ENCODE measurements around the gene C14orf93. TPM values are rescaled to one million over a fixed set of nuclear protein-coding genes. Genes with fewer than 3 reads are reported as not detected.

C14orf93 gene
- total and polyA plus RNA-seq, 7 experiments from 2014 or later, result 5.7 to 20.5 (median 11.5) TPM

DNA sequence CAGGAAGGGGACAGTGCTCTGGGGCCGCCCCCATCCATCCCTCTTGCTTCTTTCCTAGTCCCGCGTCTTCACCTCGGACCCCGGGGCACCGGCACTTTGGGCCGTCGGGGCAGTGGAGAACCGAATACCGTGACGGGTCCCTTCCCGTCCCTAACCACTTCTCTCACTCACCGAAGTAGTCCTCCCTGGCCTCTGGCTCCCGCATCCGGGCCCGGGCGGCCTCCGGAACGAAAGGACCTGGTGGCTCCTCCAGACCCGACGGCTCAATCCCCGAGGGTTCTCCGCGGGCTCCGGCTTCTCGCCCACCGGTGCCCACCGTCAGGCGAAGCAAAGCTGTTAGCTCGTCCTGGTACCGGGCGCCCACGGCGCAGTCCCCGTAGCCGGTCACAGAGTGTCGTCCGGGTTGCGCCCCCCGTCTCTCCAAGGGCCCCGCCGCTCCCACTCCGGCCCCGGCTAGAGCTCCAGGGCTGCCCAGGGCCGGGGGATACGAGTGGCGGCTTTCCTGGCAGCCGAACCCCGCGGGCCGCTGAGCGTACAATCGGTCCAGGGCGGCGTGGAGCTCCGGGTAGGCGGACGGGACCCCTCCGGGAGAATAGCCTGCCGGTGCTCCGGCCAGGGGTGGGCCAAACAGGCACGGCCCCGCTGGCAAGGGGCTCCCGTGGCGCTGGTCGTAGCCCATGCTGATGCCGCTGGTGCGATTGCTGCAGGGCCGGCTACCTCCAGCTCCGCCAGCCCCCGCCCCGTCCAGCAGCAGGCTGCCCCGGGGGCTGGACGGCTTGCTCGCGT is 28.7 kb downstream of the C14orf93 start:
- Mint-ChIP-seq H3K36me3 (peaks cover 0 to 3% (median 0%) of the 10 kb centered on the region in 5 donors), H3K27ac (peak overlapping the region in 1 of 9 donors; percentile 39), H3K27me3 (peaks cover 0 to 29% (median 0%) of the 10 kb centered on the region in 5 donors), H3K4me3 (peak overlapping the region in 8 of 10 donors; percentile 52 to 80 (median 74)), H3K4me1 (peaks cover 0 to 12% (median 9%) of the 10 kb centered on the region in 7 donors), H3K9me3 (no peaks in the 10 kb centered on the region)
- DNase-seq (peak in 7 of 9 donors; percentile 21 to 36 (median 26)), ATAC-seq (peak; percentile 12)
- intact Hi-C loops (cut with micrococcal nuclease), result loop anchor here in 1 of 2 donors (5.0 to 10.0 kb wide), 2 partner anchors 204 to 1069 kb away; partner anchors contain the start of gene SLC7A8
- H3K27me3 ChIP-seq (ENCODE audit: control insufficient read depth in 2 of 2, insufficient read depth in 2 of 2, low read length in 2 of 2), result no peaks in the 10 kb centered on the region
- POLR2A ChIA-PET, result interaction anchor here (0.6 to 9.2 kb wide), 6 partner anchors 41 to 113 kb away, joined by 3 to 76 read pairs (median 4); partner anchors contain the start of genes ACIN1, C14orf119, CDH24 and PRMT5
- peak overlapping the region; percentile 76 for H3K4me3 ChIP-seq (ENCODE audit: low read length)
- CTCF ChIA-PET, result interaction anchor here (0.5 to 9.4 kb wide), 9 partner anchors 7 to 410 kb away, joined by 3 to 264 read pairs (median 19); partner anchors contain the start of gene CDH24
- H3K9me3 ChIP-seq (ENCODE audit: control insufficient read depth in 2 of 3, low read length in 3 of 3), result no peaks in the 10 kb centered on the region
- peaks cover 0 to 5% (median 0%) of the 10 kb centered on the region in 3 experiments for H3K36me3 ChIP-seq (ENCODE audit: control insufficient read depth in 2 of 3, insufficient read depth in 3 of 3, low read length in 3 of 3)
- H3K4me1 ChIP-seq (ENCODE audit: control insufficient read depth in 2 of 2, insufficient read depth in 2 of 2, low read length in 2 of 2), result peaks cover 0 to 8% of the 10 kb centered on the region in 2 donors
- no peak overlapping the region for H3K27ac ChIP-seq (ENCODE audit: low read depth, low read length)

DNA sequence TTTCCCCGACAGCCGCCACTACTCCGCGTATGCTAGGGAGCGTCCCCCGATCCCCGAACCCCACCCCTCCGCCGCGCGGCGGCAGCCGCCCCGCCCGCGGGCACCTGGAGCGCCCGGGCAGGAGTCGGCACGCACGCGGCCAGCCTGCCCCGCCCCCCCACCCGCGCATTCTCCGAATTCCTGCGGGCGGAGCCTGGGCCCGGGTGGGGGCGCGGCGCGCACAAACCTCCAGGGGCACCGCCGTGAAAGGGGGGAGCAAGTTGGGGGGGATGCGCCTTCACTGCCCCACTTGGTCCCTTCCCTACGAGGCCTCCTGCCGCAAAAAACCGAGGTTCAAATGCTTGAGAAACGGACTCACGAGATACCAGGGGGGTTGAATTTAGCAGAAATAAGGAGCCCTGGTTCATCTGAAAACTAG is 29.3 kb downstream of the C14orf93 start:
- Histone ChIP-seq H3K9me3 (ENCODE audit: control insufficient read depth in 2 of 3, low read length in 3 of 3) (no peaks in the 10 kb centered on the region), H3K4me1 (ENCODE audit: control insufficient read depth in 2 of 2, insufficient read depth in 2 of 2, low read length in 2 of 2) (peaks cover 0 to 8% of the 10 kb centered on the region in 2 donors), H3K4me3 (ENCODE audit: low read length) (peak overlapping the region; percentile 76), H3K36me3 (ENCODE audit: control insufficient read depth in 2 of 3, insufficient read depth in 3 of 3, low read length in 3 of 3) (peaks cover 0 to 5% (median 0%) of the 10 kb centered on the region in 3 experiments), H3K27ac (ENCODE audit: low read depth, low read length) (no peak overlapping the region), H3K27me3 (ENCODE audit: control insufficient read depth in 2 of 2, insufficient read depth in 2 of 2, low read length in 2 of 2) (no peaks in the 10 kb centered on the region)
- peaks cover 0 to 29% (median 0%) of the 10 kb centered on the region in 5 donors for H3K27me3 Mint-ChIP-seq
- POLR2A ChIA-PET, result interaction anchor here (0.6 to 9.2 kb wide), 4 partner anchors 71 to 82 kb away, joined by 3 to 76 read pairs (median 3); partner anchors contain the start of gene CDH24
- H3K4me1 Mint-ChIP-seq, result peaks cover 0 to 12% (median 9%) of the 10 kb centered on the region in 7 donors
- DNase-seq (peak in 4 of 9 donors; percentile 8 to 21 (median 10)), ATAC-seq (no peak)
- H3K9me3 Mint-ChIP-seq, result no peaks in the 10 kb centered on the region
- CTCF ChIA-PET, result interaction anchor here (0.5 to 9.4 kb wide), 6 partner anchors 6 to 410 kb away, joined by 3 to 264 read pairs (median 36); partner anchors contain the start of gene CDH24
- intact Hi-C loops (cut with micrococcal nuclease), result loop anchor here in 1 of 2 donors (5.0 to 10.0 kb wide), 2 partner anchors 204 to 1068 kb away; partner anchors contain the start of gene SLC7A8
- H3K27ac Mint-ChIP-seq, result peak overlapping the region in 2 of 9 donors; percentile 28 to 56
- H3K4me3 Mint-ChIP-seq, result peak overlapping the region in 9 of 10 donors; percentile 52 to 83 (median 73)
- peaks cover 0 to 3% (median 0%) of the 10 kb centered on the region in 5 donors for H3K36me3 Mint-ChIP-seq

- no peaks in the 10 kb centered on the region for H3K9me3 Mint-ChIP-seq
- H3K36me3 ChIP-seq (ENCODE audit: control insufficient read depth in 2 of 3, insufficient read depth in 3 of 3, low read length in 3 of 3), result peaks cover 0 to 5% (median 0%) of the 10 kb centered on the region in 3 experiments
- intact Hi-C loops (cut with micrococcal nuclease), result loop anchor here in 1 of 2 donors (5.0 to 10.0 kb wide), 2 partner anchors 205 to 1068 kb away; partner anchors contain the start of gene SLC7A8
- no peaks in the 10 kb centered on the region for H3K9me3 ChIP-seq (ENCODE audit: control insufficient read depth in 2 of 3, low read length in 3 of 3)
- H3K4me3 Mint-ChIP-seq, result peak overlapping the region in 9 of 10 donors; percentile 40 to 83 (median 73)
- no peaks in the 10 kb centered on the region for H3K27me3 ChIP-seq (ENCODE audit: control insufficient read depth in 2 of 2, insufficient read depth in 2 of 2, low read length in 2 of 2)
- ChIA-PET CTCF (no interaction called here), POLR2A (interaction anchor here (0.6 to 1.0 kb wide), 3 partner anchors 78 to 310 kb away, joined by 3 read pairs; partner anchors contain the start of gene CDH24)
- peaks cover 0 to 8% of the 10 kb centered on the region in 2 donors for H3K4me1 ChIP-seq (ENCODE audit: control insufficient read depth in 2 of 2, insufficient read depth in 2 of 2, low read length in 2 of 2)
- DNase-seq (no peak), ATAC-seq (no peak)
- peaks cover 0 to 29% (median 0%) of the 10 kb centered on the region in 5 donors for H3K27me3 Mint-ChIP-seq
- H3K4me3 ChIP-seq (ENCODE audit: low read length), result no peak overlapping the region
- peaks cover 0 to 3% (median 0%) of the 10 kb centered on the region in 5 donors for H3K36me3 Mint-ChIP-seq
- peaks cover 0 to 12% (median 9%) of the 10 kb centered on the region in 7 donors for H3K4me1 Mint-ChIP-seq
- H3K27ac Mint-ChIP-seq, result peak overlapping the region in 8 of 9 donors; percentile 7 to 72 (median 40)
- H3K27ac ChIP-seq (ENCODE audit: low read depth, low read length), result no peak overlapping the region
Observed at GRCh38 chr14:22979748-22980392, 30.1 kb downstream of the C14orf93 start.

GRCh38 chr14:22978981-22979671 is 30.8 kb downstream of the C14orf93 start:
- no peak overlapping the region for H3K4me3 ChIP-seq (ENCODE audit: low read length)
- H3K9me3 Mint-ChIP-seq, result no peaks in the 10 kb centered on the region
- peaks cover 0 to 29% (median 0%) of the 10 kb centered on the region in 5 donors for H3K27me3 Mint-ChIP-seq
- ATAC-seq, result no peak
- DNase-seq, result no peak
- no peaks in the 10 kb centered on the region for H3K27me3 ChIP-seq (ENCODE audit: control insufficient read depth in 2 of 2, insufficient read depth in 2 of 2, low read length in 2 of 2)
- no peak overlapping the region for H3K27ac ChIP-seq (ENCODE audit: low read depth, low read length)
- H3K4me3 Mint-ChIP-seq, result peak overlapping the region in 3 of 10 donors; percentile 44 to 78 (median 68)
- intact Hi-C loops (cut with micrococcal nuclease), result no loop called here
- peaks cover 0 to 8% of the 10 kb centered on the region in 2 donors for H3K4me1 ChIP-seq (ENCODE audit: control insufficient read depth in 2 of 2, insufficient read depth in 2 of 2, low read length in 2 of 2)
- peaks cover 0 to 5% (median 0%) of the 10 kb centered on the region in 3 experiments for H3K36me3 ChIP-seq (ENCODE audit: control insufficient read depth in 2 of 3, insufficient read depth in 3 of 3, low read length in 3 of 3)
- peak overlapping the region in 5 of 9 donors; percentile 7 to 76 (median 44) for H3K27ac Mint-ChIP-seq
- peaks cover 0 to 3% (median 0%) of the 10 kb centered on the region in 5 donors for H3K36me3 Mint-ChIP-seq
- ChIA-PET CTCF (no interaction called here), POLR2A (interaction anchor here (0.6 kb wide), 1 partner anchor 311 kb away, joined by 3 read pairs; no protein-coding TSS in a partner anchor)
- peaks cover 0 to 12% (median 9%) of the 10 kb centered on the region in 7 donors for H3K4me1 Mint-ChIP-seq
- no peaks in the 10 kb centered on the region for H3K9me3 ChIP-seq (ENCODE audit: control insufficient read depth in 2 of 3, low read length in 3 of 3)

GRCh38 chr14:22978487-22978837 is 31.5 kb downstream of the C14orf93 start:
- Histone ChIP-seq H3K27ac (ENCODE audit: low read depth, low read length) (no peak overlapping the region), H3K27me3 (ENCODE audit: control insufficient read depth in 2 of 2, insufficient read depth in 2 of 2, low read length in 2 of 2) (no peaks in the 10 kb centered on the region), H3K4me1 (ENCODE audit: control insufficient read depth in 2 of 2, insufficient read depth in 2 of 2, low read length in 2 of 2) (peaks cover 0 to 8% of the 10 kb centered on the region in 2 donors), H3K9me3 (ENCODE audit: control insufficient read depth in 2 of 3, low read length in 3 of 3) (no peaks in the 10 kb centered on the region), H3K4me3 (ENCODE audit: low read length) (no peak overlapping the region), H3K36me3 (ENCODE audit: control insufficient read depth in 2 of 3, insufficient read depth in 3 of 3, low read length in 3 of 3) (peaks cover 0 to 5% (median 0%) of the 10 kb centered on the region in 3 experiments)
- Mint-ChIP-seq H3K36me3 (peaks cover 0 to 3% (median 0%) of the 10 kb centered on the region in 5 donors), H3K27ac (peak overlapping the region in 2 of 9 donors; percentile 22 to 76), H3K9me3 (no peaks in the 10 kb centered on the region), H3K4me1 (peaks cover 0 to 12% (median 9%) of the 10 kb centered on the region in 7 donors), H3K27me3 (peaks cover 0 to 29% (median 0%) of the 10 kb centered on the region in 5 donors), H3K4me3 (peak overlapping the region in 1 of 10 donors; percentile 44)
- ChIA-PET CTCF (interaction anchor here (0.5 to 8.3 kb wide), 2 partner anchors 6 to 81 kb away, joined by 4 to 165 read pairs; partner anchors contain the start of gene AJUBA), POLR2A (interaction anchor here (1.5 kb wide), 1 partner anchor 23 kb away, joined by 4 read pairs; no protein-coding TSS in a partner anchor)
- ATAC-seq (no peak), DNase-seq (no peak)
- intact Hi-C loops (cut with micrococcal nuclease), result no loop called here
